ENCODE data around the gene SMIM10. TPM values are rescaled to one million over a fixed set of nuclear protein-coding genes. Genes with fewer than 3 reads are reported as not detected.

Gene SMIM10
- total RNA-seq, 1 donor from 2014 or later = 1.6 TPM

DNA sequence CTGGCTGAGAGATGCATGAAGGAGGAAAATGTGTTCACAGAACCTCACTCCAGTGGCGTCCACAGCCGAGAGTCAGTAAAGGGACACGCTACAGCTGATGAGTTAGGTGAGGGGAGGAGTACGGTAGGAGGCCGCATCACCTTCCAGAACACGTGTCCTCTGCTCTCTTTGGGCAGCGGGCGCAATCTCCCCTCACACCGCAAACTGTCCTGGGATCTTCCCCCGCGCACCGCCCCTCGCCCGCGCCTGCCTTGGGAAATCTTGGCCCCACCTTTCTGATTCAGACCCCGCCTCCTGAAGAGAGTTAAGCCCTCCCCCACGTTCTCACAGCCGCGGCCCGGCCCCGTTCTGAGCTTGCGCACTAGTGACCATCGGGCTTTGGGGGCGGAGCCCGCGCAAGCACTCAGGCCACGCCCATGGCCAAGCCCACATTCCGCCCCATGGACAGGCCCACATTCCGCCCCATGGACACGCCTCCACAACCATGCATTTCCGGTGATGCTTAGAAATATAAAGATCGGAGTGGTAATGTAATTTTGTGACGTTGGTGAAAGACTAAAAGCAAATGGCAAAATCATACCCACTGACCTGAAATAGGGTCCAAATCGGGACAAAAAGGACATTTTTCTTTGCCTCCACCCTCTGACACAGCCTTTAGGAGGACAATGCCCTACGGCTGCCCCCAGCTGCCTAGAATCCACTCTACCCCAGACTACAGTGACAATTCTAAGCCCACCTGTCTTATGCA is 13.3 kb downstream of the SMIM10 start:
- peak overlapping the region; percentile 51 for H3K4me3 ChIP-seq (ENCODE audit: low read depth, low read length)
- DNase-seq (ENCODE audit: low read depth) = peak; percentile 44
- TF ChIP-seq, protein P1, sequence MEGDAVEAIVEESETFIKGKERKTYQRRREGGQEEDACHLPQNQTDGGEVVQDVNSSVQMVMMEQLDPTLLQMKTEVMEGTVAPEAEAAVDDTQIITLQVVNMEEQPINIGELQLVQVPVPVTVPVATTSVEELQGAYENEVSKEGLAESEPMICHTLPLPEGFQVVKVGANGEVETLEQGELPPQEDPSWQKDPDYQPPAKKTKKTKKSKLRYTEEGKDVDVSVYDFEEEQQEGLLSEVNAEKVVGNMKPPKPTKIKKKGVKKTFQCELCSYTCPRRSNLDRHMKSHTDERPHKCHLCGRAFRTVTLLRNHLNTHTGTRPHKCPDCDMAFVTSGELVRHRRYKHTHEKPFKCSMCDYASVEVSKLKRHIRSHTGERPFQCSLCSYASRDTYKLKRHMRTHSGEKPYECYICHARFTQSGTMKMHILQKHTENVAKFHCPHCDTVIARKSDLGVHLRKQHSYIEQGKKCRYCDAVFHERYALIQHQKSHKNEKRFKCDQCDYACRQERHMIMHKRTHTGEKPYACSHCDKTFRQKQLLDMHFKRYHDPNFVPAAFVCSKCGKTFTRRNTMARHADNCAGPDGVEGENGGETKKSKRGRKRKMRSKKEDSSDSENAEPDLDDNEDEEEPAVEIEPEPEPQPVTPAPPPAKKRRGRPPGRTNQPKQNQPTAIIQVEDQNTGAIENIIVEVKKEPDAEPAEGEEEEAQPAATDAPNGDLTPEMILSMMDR (IDR thresholded peaks at IDR 0.05; ENCODE audit: insufficient read depth, low read length, poor library complexity, severe bottlenecking) = no peak
- no peaks in the 10 kb centered on the region for H3K36me3 ChIP-seq (ENCODE audit: control insufficient read depth, insufficient read depth, low read length)
- no peaks in the 10 kb centered on the region for H3K27me3 ChIP-seq (ENCODE audit: control insufficient read depth, insufficient read depth, low read length)

DNA sequence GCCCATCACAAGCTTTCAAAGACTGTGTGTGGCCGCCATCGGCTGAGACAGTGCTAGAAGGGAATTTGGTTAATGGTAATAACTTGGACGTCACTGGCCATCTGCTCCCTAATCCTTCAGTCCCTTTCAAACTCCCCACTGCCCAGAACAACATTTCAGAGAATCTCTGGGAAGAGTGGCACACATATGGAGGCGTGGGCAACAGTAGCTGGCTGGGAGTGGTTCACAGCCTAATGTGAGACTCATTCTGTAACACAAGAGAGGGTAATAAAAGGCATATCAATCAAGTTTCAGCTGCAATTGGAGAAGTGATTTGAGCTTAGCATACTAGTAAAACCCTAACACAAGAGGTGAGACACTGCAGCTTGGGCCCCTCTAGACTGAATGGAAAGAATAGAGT is 15.4 kb downstream of the SMIM10 start:
- DNase-seq (ENCODE audit: low read depth) = no peak
- no peak overlapping the region for H3K4me3 ChIP-seq (ENCODE audit: low read depth, low read length)
- H3K27me3 ChIP-seq (ENCODE audit: control insufficient read depth, insufficient read depth, low read length) = no peaks in the 10 kb centered on the region
- H3K36me3 ChIP-seq (ENCODE audit: control insufficient read depth, insufficient read depth, low read length) = no peaks in the 10 kb centered on the region
- TF ChIP-seq, protein P1 (IDR thresholded peaks at IDR 0.05; ENCODE audit: insufficient read depth, low read length, poor library complexity, severe bottlenecking) = no peak

DNA sequence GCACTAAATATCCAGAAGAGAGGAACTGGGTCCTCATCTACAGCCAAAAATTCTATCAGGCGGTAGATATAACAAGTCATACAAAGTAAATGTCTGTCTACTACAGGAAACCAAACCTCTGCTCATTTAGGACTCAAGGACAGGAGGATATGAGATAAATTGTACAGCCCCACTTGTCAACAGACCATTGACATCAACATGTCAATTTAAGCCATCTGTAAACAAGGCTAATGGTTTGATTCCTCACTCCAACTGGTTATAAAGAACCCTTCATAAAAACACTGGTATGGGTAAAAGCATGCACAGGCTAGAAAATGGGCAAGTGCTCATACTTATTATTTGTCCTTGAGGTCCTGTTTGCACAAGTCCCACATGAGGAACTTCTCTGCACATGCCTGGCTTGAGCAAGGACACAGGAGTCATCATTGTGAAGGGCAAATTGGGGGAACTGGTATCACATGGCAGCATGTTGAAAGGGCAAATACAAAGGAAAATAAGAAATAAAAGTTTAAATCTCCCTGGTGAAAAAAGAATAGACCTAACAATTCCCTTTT is 18.3 kb downstream of the SMIM10 start:
- H3K4me3 ChIP-seq (ENCODE audit: low read depth, low read length) = no peak overlapping the region

DNA sequence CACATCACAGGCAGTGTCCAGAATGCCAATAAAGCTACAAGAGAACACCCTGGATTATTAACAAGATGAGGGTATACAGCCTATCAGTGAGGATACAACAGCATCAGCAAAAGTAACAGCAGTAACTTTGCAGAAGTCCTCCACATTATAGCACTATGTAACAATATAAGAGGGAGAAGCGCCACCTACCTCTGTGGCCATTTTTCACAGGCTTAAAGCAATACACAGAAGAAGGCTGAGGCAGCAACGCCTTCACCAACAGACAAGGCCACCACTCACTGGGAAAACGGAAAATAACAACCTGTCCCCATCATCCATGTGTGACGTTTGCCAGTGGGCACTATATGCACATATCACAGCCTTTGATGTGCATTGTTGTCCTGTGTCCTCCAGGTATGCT is 19.0 kb downstream of the SMIM10 start:
- no peak for DNase-seq (ENCODE audit: low read depth)
- Histone ChIP-seq H3K27me3 (ENCODE audit: control insufficient read depth, insufficient read depth, low read length) (no peaks in the 10 kb centered on the region), H3K4me3 (ENCODE audit: low read depth, low read length) (no peak overlapping the region), H3K36me3 (ENCODE audit: control insufficient read depth, insufficient read depth, low read length) (no peaks in the 10 kb centered on the region)
- TF ChIP-seq, protein P1 (IDR thresholded peaks at IDR 0.05; ENCODE audit: insufficient read depth, low read length, poor library complexity, severe bottlenecking) = no peak

More for the DNA sequence above, 18.3 kb downstream of the SMIM10 start:
- TF ChIP-seq, protein P1 (IDR thresholded peaks at IDR 0.05; ENCODE audit: insufficient read depth, low read length, poor library complexity, severe bottlenecking) = no peak
- no peak for DNase-seq (ENCODE audit: low read depth)
- Histone ChIP-seq H3K36me3 (ENCODE audit: control insufficient read depth, insufficient read depth, low read length) (no peaks in the 10 kb centered on the region), H3K27me3 (ENCODE audit: control insufficient read depth, insufficient read depth, low read length) (no peaks in the 10 kb centered on the region)

DNA sequence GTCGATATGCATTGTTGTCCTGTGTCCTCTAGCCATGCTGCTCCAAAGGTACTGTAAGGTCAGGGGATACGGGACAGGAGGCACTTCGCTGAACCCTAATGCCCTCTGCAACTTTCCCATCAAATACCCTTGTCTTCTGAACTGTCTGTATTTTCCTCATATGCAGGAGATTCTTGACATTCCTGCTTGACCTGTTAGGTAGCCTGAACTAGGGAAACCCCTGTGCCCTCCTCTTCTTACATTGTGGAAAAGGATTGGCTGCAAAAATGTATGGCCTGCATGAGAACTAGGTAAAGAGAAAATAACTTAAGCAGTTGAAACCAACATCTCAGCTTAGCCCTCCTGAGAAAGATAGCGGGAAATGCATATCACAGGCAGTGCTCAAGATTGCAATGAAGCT is 20.1 kb downstream of the SMIM10 start:
- H3K36me3 ChIP-seq (ENCODE audit: control insufficient read depth, insufficient read depth, low read length) = no peaks in the 10 kb centered on the region
- DNase-seq (ENCODE audit: low read depth) = no peak
- H3K27me3 ChIP-seq (ENCODE audit: control insufficient read depth, insufficient read depth, low read length) = no peaks in the 10 kb centered on the region
- TF ChIP-seq, protein P1 (IDR thresholded peaks at IDR 0.05; ENCODE audit: insufficient read depth, low read length, poor library complexity, severe bottlenecking) = no peak
- no peak overlapping the region for H3K4me3 ChIP-seq (ENCODE audit: low read depth, low read length)

Measured in kidney epithelial cell (primary cell).